GM10266 (cell line): ENCODE measurements around the gene CFAP97.

ENCODE experiments used
- DNase-seq: peaks from one replicate; pipeline ENCODE4 v3.0.0; 2012; ENCODE audit errors: extremely low spot score
- TF ChIP-seq, protein P1 (sequence below): IDR thresholded peaks from 2 replicates; pipeline ENCODE4 v1.5.1; 2012; ENCODE audit warnings: mild to moderate bottlenecking, low read depth; ENCODE audit not compliant: control insufficient read depth, insufficient read depth; ENCODE audit errors: missing control alignments

CFAP97 gene

DNA sequence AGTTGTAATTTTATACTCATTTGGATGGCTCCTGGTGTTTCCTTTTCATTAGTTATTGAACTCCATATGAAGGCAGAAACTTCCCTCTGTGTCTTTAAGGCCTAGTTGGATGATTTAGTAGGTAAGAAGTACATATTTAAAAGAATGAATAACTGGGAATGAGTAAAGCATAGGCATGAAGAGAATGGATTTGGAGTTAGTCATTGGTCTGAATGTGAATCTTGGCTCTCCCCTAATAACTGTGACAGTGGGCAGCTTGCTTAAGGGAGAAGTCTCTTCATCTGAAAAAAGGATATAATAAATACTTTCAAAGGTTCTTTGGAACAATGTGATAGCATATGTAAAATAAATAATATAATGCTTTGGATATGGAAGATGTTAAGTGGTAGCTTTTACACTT, 18.8 kb upstream of the CFAP97 start:
- DNase-seq: no peak
- TF ChIP-seq, protein P1, sequence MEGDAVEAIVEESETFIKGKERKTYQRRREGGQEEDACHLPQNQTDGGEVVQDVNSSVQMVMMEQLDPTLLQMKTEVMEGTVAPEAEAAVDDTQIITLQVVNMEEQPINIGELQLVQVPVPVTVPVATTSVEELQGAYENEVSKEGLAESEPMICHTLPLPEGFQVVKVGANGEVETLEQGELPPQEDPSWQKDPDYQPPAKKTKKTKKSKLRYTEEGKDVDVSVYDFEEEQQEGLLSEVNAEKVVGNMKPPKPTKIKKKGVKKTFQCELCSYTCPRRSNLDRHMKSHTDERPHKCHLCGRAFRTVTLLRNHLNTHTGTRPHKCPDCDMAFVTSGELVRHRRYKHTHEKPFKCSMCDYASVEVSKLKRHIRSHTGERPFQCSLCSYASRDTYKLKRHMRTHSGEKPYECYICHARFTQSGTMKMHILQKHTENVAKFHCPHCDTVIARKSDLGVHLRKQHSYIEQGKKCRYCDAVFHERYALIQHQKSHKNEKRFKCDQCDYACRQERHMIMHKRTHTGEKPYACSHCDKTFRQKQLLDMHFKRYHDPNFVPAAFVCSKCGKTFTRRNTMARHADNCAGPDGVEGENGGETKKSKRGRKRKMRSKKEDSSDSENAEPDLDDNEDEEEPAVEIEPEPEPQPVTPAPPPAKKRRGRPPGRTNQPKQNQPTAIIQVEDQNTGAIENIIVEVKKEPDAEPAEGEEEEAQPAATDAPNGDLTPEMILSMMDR: no peak

DNA sequence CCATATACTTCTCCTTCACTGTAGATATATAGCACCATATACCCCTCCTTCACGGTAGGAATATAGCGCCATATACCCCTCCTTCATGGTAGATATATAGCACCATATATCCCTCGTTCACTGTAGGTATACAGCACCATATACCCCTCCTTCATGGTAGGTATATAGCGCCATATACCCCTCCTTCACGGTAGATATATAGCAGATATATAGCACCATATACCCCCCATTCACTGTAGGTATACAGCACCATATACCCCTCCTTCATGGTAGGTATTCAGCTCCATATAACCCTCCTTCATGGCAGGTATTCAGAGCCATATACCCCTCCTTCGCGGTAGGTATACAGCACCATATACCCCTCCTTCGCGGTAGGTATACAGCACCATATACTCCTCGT, 18.1 kb upstream of the CFAP97 start:
- no peak for DNase-seq
- TF ChIP-seq, protein P1: no peak

DNA sequence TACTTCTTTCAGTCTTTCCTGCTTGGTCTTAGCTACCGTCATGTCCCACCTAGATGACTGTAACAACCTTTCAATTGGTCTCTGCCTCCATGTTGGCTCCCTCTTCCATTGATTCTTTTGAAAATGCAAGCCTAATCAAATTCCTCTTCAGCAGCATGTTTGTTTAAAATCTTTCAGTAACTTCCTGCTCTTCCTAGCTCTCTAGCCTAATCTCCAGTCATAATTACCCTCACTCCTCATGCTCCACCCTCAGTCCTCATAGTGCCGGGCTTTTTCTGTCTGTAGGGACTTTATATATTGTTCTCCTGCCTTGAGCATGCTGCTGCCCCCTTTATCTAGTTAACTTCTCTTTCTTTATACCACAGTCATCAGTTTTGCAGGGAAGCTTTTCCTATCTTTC, 17.7 kb upstream of the CFAP97 start:
- no peak for DNase-seq
- TF ChIP-seq, protein P1: no peak

DNA sequence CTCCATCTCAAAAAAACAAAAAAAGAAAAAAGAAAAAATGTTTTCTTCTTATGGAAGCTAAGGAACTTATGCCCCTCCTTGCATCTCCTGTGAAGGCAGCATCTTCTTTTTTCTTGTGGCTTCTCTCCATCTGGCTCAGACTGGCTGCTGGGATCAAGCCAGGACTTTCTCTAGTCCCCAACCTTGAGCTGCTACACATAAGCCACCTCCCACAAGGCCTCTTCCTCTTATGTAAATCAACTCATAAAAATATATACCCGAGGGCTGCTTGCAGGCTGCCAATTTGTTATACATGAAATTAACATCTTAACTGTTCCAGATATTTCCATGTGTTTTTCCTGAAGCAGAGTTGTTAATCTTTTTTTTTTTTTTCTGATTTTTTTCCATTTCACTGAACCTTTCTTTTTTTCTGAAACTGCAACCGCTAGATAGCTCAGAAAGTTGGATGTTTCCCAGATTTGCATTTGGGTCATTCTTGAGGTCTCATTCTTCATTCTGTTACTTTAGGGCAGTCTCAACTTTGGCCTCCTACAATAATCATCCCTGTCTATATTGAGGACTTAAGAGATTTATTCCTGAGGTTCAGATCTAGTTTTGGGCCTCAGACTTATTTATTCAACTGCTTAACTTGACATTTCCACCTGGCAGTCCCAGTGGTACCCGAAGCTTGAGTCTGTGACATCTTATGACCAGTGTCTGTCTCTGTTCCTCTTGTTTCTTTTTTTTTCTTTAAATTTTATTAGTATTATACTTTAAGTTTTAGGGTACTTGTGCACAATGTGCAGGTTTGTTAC, 15.9 kb upstream of the CFAP97 start:
- TF ChIP-seq, protein P1: no peak
- no peak for DNase-seq

DNA sequence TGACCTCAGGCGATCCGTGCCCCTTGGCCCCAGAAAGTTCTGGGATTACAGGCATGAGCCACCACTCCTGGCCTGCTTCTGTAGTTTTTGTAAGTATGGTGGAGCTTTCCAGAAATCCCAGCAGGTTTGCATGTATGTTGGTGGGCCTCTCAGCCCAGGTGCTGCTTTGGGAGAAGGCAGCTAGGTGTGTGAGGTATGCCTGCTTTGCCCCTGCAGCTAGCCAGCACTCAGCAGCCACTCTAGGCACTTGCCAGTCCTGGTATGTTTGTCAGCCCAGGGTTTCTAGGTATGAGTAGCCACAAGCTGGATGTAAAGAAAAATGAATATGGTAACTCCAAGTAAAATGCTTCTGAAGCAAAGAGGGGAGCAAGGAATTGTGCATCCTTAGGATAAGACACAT, 14.5 kb upstream of the CFAP97 start:
- TF ChIP-seq, protein P1: no peak
- DNase-seq: no peak

DNA sequence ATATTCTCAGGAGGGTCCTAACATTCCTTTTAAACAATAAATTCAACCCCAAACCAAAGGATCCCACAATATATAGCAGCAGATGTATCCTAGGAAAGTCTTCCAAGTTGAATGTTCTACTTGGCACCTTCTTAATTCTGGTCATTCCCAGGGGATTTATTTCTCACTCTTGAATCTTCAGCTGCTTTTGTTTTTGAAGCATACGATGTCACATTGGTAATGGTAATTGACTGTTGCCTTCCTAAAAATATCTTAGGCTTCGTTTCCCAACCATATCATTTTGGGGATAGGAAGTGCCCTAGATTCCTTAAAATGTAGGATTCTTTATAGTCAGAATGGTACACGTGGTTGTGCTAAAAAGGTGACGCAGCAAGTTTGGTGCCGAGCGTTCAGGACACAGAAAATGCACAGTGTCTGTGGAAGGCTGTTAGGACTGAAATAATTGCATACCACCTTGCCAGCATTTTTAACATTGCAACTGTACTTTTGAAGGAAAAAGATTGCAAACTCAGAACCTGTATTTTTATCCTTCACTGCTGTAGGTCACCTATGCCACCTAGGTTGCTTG, 13.7 kb upstream of the CFAP97 start:
- DNase-seq: no peak
- TF ChIP-seq, protein P1: no peak

DNA sequence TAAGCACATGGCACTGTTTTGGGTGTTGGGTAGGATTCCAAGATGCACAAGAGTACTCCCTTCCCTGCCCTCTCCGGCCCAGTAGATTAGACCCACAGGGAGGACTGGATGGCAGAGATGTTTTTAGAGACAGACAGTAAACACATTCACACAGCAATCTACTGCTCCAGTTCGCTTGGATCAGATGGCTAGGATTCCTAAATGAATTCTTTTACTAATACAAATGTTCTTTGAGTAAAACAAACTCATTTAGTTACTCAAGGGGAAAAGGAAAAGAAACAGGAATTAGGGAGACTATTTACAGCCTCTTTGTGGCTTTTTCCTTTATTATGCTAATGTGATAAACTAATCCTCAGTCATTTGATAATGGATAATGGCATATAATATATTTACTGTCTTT, 11.5 kb upstream of the CFAP97 start:
- TF ChIP-seq, protein P1: no peak
- DNase-seq: no peak
